GM23338 (cell line): ENCODE data around the gene PPTC7. TPM values are rescaled to one million over a fixed set of nuclear protein-coding genes. Genes with fewer than 3 reads are reported as not detected.

Experiments
- ATAC-seq: fragments of 200-7000 bp; cut with Tn5 transposase; 3 replicates; pipeline ENCODE4 v1.9.1; 2020
- DNase-seq: peaks from one replicate; pipeline ENCODE4 v3.0.0-alpha.2; 2015; ENCODE audit warnings: low spot score
- H2AFZ ChIP-seq: fragments of 200-600 bp; sonication (generic); 2 replicates; pipeline ENCODE4 v1.8.0; 2016; ENCODE audit warnings: antibody characterized with exemption, mild to moderate bottlenecking, moderate library complexity
- H3F3A ChIP-seq: fragments of 200-600 bp; sonication (generic); replicated peaks from 2 replicates; pipeline ENCODE4 v1.8.0; 2017; ENCODE audit warnings: antibody characterized with exemption, mixed run types, low read depth
- H3K27ac ChIP-seq: fragments of 200-600 bp; sonication (generic); 2 replicates; pipeline ENCODE4 v1.6.1; 2016; ENCODE audit warnings: low read depth
- H3K27me3 ChIP-seq: fragments of 200-600 bp; sonication (generic); 2 replicates; pipeline ENCODE4 v1.8.0; 2016; ENCODE audit warnings: mild to moderate bottlenecking, mixed run types, moderate library complexity; ENCODE audit not compliant: insufficient read depth
- H3K36me3 ChIP-seq: fragments of 200-600 bp; sonication (generic); 2 replicates; pipeline ENCODE4 v1.8.0; 2016; ENCODE audit warnings: mild to moderate bottlenecking; ENCODE audit not compliant: insufficient read depth
- H3K4me1 ChIP-seq: fragments of 200-600 bp; sonication (generic); 2 replicates; pipeline ENCODE4 v1.8.0; 2016; ENCODE audit warnings: mild to moderate bottlenecking, moderate library complexity; ENCODE audit not compliant: insufficient read depth
- H3K4me2 ChIP-seq: fragments of 200-600 bp; sonication (generic); 2 replicates; pipeline ENCODE4 v1.7.1; 2017; ENCODE audit warnings: mixed run types
- H3K4me3 ChIP-seq: fragments of 200-600 bp; sonication (generic); 2 replicates; pipeline ENCODE4 v1.6.1; 2016; ENCODE audit warnings: mixed run types
- H3K79me2 ChIP-seq: fragments of 200-600 bp; sonication (generic); replicated peaks from 2 replicates; pipeline ENCODE4 v1.8.0; 2017; ENCODE audit warnings: mild to moderate bottlenecking; ENCODE audit not compliant: insufficient read depth
- H3K9me2 ChIP-seq: fragments of 200-600 bp; sonication (generic); 2 replicates; pipeline ENCODE4 v1.8.0; 2017; ENCODE audit not compliant: insufficient read depth
- H4K20me1 ChIP-seq: fragments of 200-600 bp; sonication (generic); replicated peaks from 2 replicates; pipeline ENCODE4 v1.8.0; 2017; ENCODE audit warnings: mild to moderate bottlenecking; ENCODE audit not compliant: insufficient read depth
- H3K27ac Mint-ChIP-seq: 2 replicates; pipeline ENCODE4 v1.8.0; 2020; ENCODE audit warnings: inconsistent platforms, mild to moderate bottlenecking, moderate library complexity, mixed read lengths
- H3K27me3 Mint-ChIP-seq: 3 replicates; pipeline ENCODE4 v1.8.0; 2022; ENCODE audit warnings: low read depth, mild to moderate bottlenecking, moderate library complexity, mixed read lengths, inconsistent platforms; ENCODE audit not compliant: insufficient read depth, poor library complexity
- H3K36me3 Mint-ChIP-seq: 3 replicates; pipeline ENCODE4 v1.8.0; 2021; ENCODE audit warnings: low read depth, mild to moderate bottlenecking, inconsistent platforms, moderate library complexity, mixed read lengths
- H3K4me1 Mint-ChIP-seq: 3 replicates; pipeline ENCODE4 v1.8.0; 2020; ENCODE audit warnings: mild to moderate bottlenecking, inconsistent platforms, mixed read lengths
- H3K4me3 Mint-ChIP-seq: 3 replicates; pipeline ENCODE4 v1.8.0; 2021; ENCODE audit warnings: moderate library complexity, mild to moderate bottlenecking, inconsistent platforms, mixed read lengths
- H3K9me3 Mint-ChIP-seq: 3 replicates; pipeline ENCODE4 v1.8.0; 2020; ENCODE audit warnings: moderate library complexity, mild to moderate bottlenecking, inconsistent platforms, mixed read lengths
- CREB1 ChIP-seq: fragments of 250-450 bp; sonication (Bioruptor Pico); IDR thresholded peaks from 2 replicates; pipeline ENCODE4 v1.5.0; 2020; ENCODE audit warnings: low read depth, mild to moderate bottlenecking, moderate library complexity
- CTCF ChIP-seq, 2 experiments: fragments of 200-600 bp in 1 of 2; sonication (generic) in 1 of 2; conservative IDR thresholded peaks; 2 replicates each; pipeline versions ENCODE4 v1.5.1 to v1.6.1; 2016 to 2017; ENCODE audit warnings: antibody characterized with exemption in 2 of 2, low read depth in 2 of 2, mild to moderate bottlenecking in 2 of 2, moderate library complexity in 1 of 2
- ETS1 ChIP-seq: IDR thresholded peaks from 2 replicates; pipeline ENCODE4 v1.6.1; 2016; ENCODE audit warnings: antibody characterized with exemption
- EZH2 ChIP-seq: fragments of 200-600 bp; sonication (generic); IDR thresholded peaks from one replicate; pipeline ENCODE4 v1.8.0; 2017; ENCODE audit warnings: antibody characterized with exemption, mild to moderate bottlenecking, low read depth; ENCODE audit not compliant: unreplicated experiment
- EZH2phosphoT487 ChIP-seq: fragments of 200-600 bp; sonication (generic); IDR thresholded peaks from one replicate; pipeline ENCODE4 v1.8.1; 2018; ENCODE audit warnings: antibody characterized with exemption; ENCODE audit not compliant: unreplicated experiment
- JUNB ChIP-seq: IDR thresholded peaks from one replicate; pipeline ENCODE4 v1.6.1; 2016; ENCODE audit warnings: antibody characterized with exemption; ENCODE audit not compliant: unreplicated experiment
- NANOG ChIP-seq: IDR thresholded peaks from 2 replicates; pipeline ENCODE4 v1.6.1; 2016; ENCODE audit warnings: antibody characterized with exemption, borderline replicate concordance
- POLR2AphosphoS5 ChIP-seq: IDR thresholded peaks from 2 replicates; pipeline ENCODE4 v1.6.1; 2016; ENCODE audit warnings: antibody characterized with exemption, low read depth
- REST ChIP-seq: IDR thresholded peaks from one replicate; pipeline ENCODE4 v1.6.1; 2018; ENCODE audit warnings: antibody characterized with exemption; ENCODE audit not compliant: unreplicated experiment
- ZNF331 ChIP-seq: fragments of 250-450 bp; sonication (Bioruptor Pico); IDR thresholded peaks from 2 replicates; pipeline ENCODE4 v1.5.0; 2020; ENCODE audit warnings: low read depth, mild to moderate bottlenecking, moderate library complexity
- ZNF462 ChIP-seq: fragments of 250-450 bp; sonication (Bioruptor Pico); IDR thresholded peaks from 2 replicates; pipeline ENCODE4 v1.5.0; 2020; ENCODE audit warnings: mild to moderate bottlenecking, moderate library complexity
- polyA plus RNA-seq: library from polyadenylated mRNA; unstranded; fragments of >200 nt; fragmentation: Nextera tagmentation; extraction: Ambion mirVana; gene quantifications from 2 replicates; pipeline ENCODE4 v1.2.1, GENCODE V29; 2016
- total RNA-seq: library from RNA; depleted of rRNA; stranded (reverse); fragments of >200 nt; shearing (Covaris generic); gene quantifications from 2 replicates; pipeline ENCODE4 v1.2.3, GENCODE V29; 2014

The PPTC7 gene
- total and polyA plus RNA-seq, 2 experiments from 2014 or later = 7.5 to 17.5 TPM

GRCh38 chr12:110591451-110592051 lies 8.4 kb upstream of the PPTC7 start:
- Histone ChIP-seq H3K4me2 (no peak overlapping the region), H2AFZ (peak overlapping the region; percentile 57; the same call in 1 of the 2 replicates), H3K27me3 (no peaks in the 10 kb centered on the region), H3K36me3 (no peaks in the 10 kb centered on the region), H3K4me1 (0 out of 2 replicates have a peak, but pooled peaks cover 8% of the 10 kb centered on the region), H3K4me3 (no peak overlapping the region), H3K27ac (no peak overlapping the region), H3F3A (no peaks in the 10 kb centered on the region), H4K20me1 (no peaks in the 10 kb centered on the region), H3K79me2 (no peaks in the 10 kb centered on the region), H3K9me2 (no peaks in the 10 kb centered on the region)
- TF ChIP-seq JUNB (no peak), CREB1 (CRISPR knock-in tag) (no peak), EZH2 (no peak), ETS1 (no peak), EZH2phosphoT487 (no peak), ZNF331 (CRISPR knock-in tag) (no peak), ZNF462 (no peak), CTCF (conservative IDR thresholded peaks at IDR 0.05; ENCODE audit: low read depth in 2 of 2) (no peak), NANOG (no peak), POLR2AphosphoS5 (no peak), REST (no peak)
- H3K27ac Mint-ChIP-seq = peak overlapping the region; percentile 82
- H3K27me3 Mint-ChIP-seq = peaks cover 3% of the 10 kb centered on the region
- no peak overlapping the region for H3K4me3 Mint-ChIP-seq
- H3K9me3 Mint-ChIP-seq = no peaks in the 10 kb centered on the region; the same call in 2 of the 3 replicates
- H3K4me1 Mint-ChIP-seq = peaks cover 10% of the 10 kb centered on the region; the same call in 2 of the 3 replicates
- DNase-seq (peak; percentile 32), ATAC-seq (peak; percentile 92)
- no peaks in the 10 kb centered on the region for H3K36me3 Mint-ChIP-seq
